ENCODE results near the gene STAT5B. TPM values are rescaled to one million over a fixed set of nuclear protein-coding genes. Genes with fewer than 3 reads are reported as not detected.

STAT5B gene
- total and polyA plus RNA-seq, 11 donors, result 13.0 to 51.9 (median 31.4) TPM

GRCh38 chr17:42309142-42309541 is 33.0 kb upstream of the STAT5B start:
- Histone ChIP-seq H3K9me3 (no peaks in the 10 kb centered on the region), H3K27me3 (no peaks in the 10 kb centered on the region), H3K27ac (peak overlapping the region in 1 of 12 donors; percentile 92), H3K4me3 (no peak overlapping the region), H3K36me3 (peaks cover 0 to 97% (median 64%) of the 10 kb centered on the region in 9 donors), H3K4me1 (peaks cover 4 to 27% (median 22%) of the 10 kb centered on the region in 12 donors)
- TF ChIP-seq CTCF (IDR thresholded peaks at IDR 0.05) (no peak), POLR2A (IDR thresholded peaks at IDR 0.05) (no peak)
- WGBS, 4 donors, result 86 to 95% (median 93%) methylated on average over 7 to 9 of the region's 9 CpGs
- no peak for ATAC-seq
- intact Hi-C loops (cut with DNase I), result no loop called here
- DNase-seq, result no peak

- TF ChIP-seq POLR2A (IDR thresholded peaks at IDR 0.05), result no peak
- TF ChIP-seq CTCF (IDR thresholded peaks at IDR 0.05), result no peak
- 88 to 95% (median 91%) methylated on average over 5 to 7 of the region's 7 CpGs for WGBS, 4 donors
- no peak overlapping the region for H3K4me3 ChIP-seq
Measured at GRCh38 chr17:42308446-42308845, 32.3 kb upstream of the STAT5B start.

GRCh38 chr17:42307362-42307927 is 31.3 kb upstream of the STAT5B start:
- Histone ChIP-seq H3K36me3 (peaks cover 0 to 97% (median 67%) of the 10 kb centered on the region in 9 donors), H3K27me3 (no peaks in the 10 kb centered on the region), H3K4me3 (no peak overlapping the region), H3K9me3 (no peaks in the 10 kb centered on the region), H3K4me1 (peaks cover 4 to 21% (median 15%) of the 10 kb centered on the region in 12 donors), H3K27ac (no peak overlapping the region)
- 95 to 97% (median 96%) methylated on average over 19 of the region's 19 CpGs for WGBS, 4 donors
- TF ChIP-seq CTCF (IDR thresholded peaks at IDR 0.05) (no peak), POLR2A (IDR thresholded peaks at IDR 0.05) (no peak)
- no peak for DNase-seq
- no peak for ATAC-seq
- intact Hi-C loops (cut with DNase I), result no loop called here

More at GRCh38 chr17:42308446-42308845, 32.3 kb upstream of the STAT5B start:
- Histone ChIP-seq H3K4me1 (peaks cover 4 to 25% (median 21%) of the 10 kb centered on the region in 12 donors), H3K27me3 (no peaks in the 10 kb centered on the region), H3K27ac (peak overlapping the region in 1 of 12 donors; percentile 23), H3K9me3 (no peaks in the 10 kb centered on the region), H3K36me3 (peaks cover 0 to 97% (median 62%) of the 10 kb centered on the region in 9 donors)
- ATAC-seq (no peak), DNase-seq (no peak)
- intact Hi-C loops (cut with DNase I), result no loop called here

- no peak overlapping the region for H3K4me3 ChIP-seq
- no peak for DNase-seq
- peaks cover 0 to 13% (median 6%) of the 10 kb centered on the region in 12 donors for H3K4me1 ChIP-seq
- no peaks in the 10 kb centered on the region for H3K27me3 ChIP-seq
- no peak overlapping the region for H3K27ac ChIP-seq
- no peaks in the 10 kb centered on the region for H3K9me3 ChIP-seq
- H3K36me3 ChIP-seq, result peaks cover 0 to 100% (median 78%) of the 10 kb centered on the region in 9 donors
- TF ChIP-seq CTCF (IDR thresholded peaks at IDR 0.05) (no peak), POLR2A (IDR thresholded peaks at IDR 0.05) (no peak)
- intact Hi-C loops (cut with DNase I), result no loop called here
- WGBS, 4 donors, result 95 to 97% (median 96%) methylated on average over 3 to 5 of the region's 5 CpGs
- no peak for ATAC-seq
Measured at GRCh38 chr17:42306385-42306667, 30.1 kb upstream of the STAT5B start.
